Stimulated activated CD4-positive, alpha-beta T cell treated with anti-CD3 and anti-CD28 coated beads, TNF-alpha, amount 100 ng/mL, for 1 hour (primary cell): Measurements from ENCODE around the gene PSMA6.

Source experiments
- DNase-seq, 3 donors: peaks; one replicate each; pipeline ENCODE4 v3.0.0-alpha.2; 2020; ENCODE audit warnings: low read depth in 3 of 3, low spot score in 1 of 3

PSMA6 gene

DNA sequence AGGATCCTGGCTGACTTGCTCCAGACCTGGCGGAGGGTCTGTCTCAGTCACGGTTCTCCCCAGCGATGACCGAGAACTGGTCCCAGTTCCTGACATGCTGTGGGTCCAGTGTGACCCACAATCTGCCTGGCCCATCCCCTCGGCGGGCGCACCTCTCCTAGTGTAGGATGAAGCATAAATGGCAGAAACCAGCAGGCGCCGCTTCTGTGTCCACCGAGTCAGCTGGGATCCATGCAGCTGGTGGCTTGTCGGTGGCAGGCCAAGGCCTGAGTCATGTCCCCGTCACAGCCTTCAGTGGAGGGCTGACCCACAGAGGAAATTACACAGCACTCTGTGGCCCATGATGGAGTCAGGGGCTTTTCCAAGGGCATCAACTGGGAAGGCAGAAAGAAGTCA is 73.9 kb downstream of the PSMA6 start:
- DNase-seq, result no peak

DNA sequence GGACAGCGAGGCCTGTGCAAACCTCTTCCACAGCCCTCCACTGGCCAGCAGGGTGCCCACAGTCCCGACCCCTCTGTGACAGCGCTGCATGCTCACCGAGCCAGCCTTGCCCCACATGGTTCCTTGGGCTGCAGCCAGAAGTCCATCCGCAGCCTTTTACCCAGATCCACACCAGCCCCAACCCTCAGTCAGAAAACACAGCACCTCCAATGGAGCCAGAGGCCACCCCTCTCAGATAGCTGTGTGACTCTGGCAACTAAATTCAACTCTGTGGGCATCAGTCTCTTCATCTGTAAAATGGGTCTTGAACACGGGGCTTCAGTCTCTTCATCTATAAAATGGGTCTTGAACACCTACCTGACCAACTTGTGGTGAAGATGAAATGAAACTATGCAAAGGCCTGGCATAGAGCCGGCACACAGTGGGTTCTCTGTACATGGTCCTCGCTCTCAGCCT is 74.4 kb downstream of the PSMA6 start:
- no peak for DNase-seq

DNA sequence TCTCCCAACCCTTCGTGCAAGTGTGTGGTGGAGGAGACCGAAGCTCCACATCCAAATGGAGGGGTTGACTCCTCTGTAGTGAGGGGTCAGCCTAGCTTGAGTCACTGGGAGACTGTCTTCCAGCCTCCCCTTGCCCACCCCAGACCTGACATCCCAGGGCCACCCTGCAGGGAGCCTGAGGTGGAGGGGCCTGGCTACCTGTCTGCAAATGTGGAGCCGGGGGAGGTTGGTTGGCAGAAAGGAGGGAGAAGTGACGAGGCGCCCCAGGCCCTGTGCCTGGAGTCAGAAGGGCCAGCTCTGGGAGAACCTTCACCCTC is 74.8 kb downstream of the PSMA6 start:
- no peak for DNase-seq
